PC-3 (cell line): ENCODE data around the gene C5AR2.

Experiments
- CTCF ChIP-seq: fragments of 300-600 bp; sonication (generic); conservative IDR thresholded peaks from 2 replicates; pipeline ENCODE4 v1.5.1; 2017; ENCODE audit warnings: antibody characterized with exemption, low read depth, mild to moderate bottlenecking, low read length
- EZH2phosphoT487 ChIP-seq: fragments of 300-600 bp; sonication (generic); IDR thresholded peaks from 2 replicates; pipeline ENCODE4 v1.6.1; 2018; ENCODE audit warnings: mild to moderate bottlenecking, antibody characterized with exemption, low read length, borderline replicate concordance

DNA sequence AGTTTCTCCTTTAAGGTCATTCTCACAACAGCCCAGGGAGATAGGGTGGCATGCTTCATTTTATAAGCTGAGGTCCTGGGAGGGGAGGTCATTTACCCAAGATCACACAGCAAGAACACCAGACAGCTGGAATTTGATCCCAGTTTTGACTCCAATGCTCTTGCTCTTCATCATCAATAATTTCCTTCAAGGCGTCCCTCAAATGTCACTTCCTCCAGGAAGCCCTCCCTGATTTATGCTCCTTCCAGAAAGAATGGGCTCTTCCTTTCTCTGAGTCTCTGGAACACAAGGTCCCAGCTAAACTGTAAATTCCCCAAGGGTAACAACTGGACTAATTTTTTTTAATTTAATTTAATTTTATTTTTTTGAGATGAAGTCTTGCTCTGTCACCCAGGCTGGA lies 12.4 kb downstream of the C5AR2 start:
- no peak for TF ChIP-seq CTCF
- TF ChIP-seq EZH2phosphoT487, result no peak
